Lower leg skin (tissue), 4 donors: ENCODE results near the gene SMCO4. TPM values are rescaled to one million over a fixed set of nuclear protein-coding genes. Genes with fewer than 3 reads are reported as not detected.

Experiments used
- DNase-seq, 2 donors: peaks; one replicate each; pipeline ENCODE4 v3.0.0-alpha.2; 2019; ENCODE audit warnings: low spot score in 2 of 2
- H3K4me3 ChIP-seq: fragments of 200-600 bp; sonication (generic); 2 replicates; pipeline ENCODE4 v1.5.1; 2017; ENCODE audit warnings: mild to moderate bottlenecking, low read depth; ENCODE audit not compliant: poor library complexity, severe bottlenecking
- POLR2A ChIP-seq, 2 donors: fragments of 450-650 bp; IDR thresholded peaks; one replicate each; pipeline ENCODE4 v1.6.1; 2016 to 2017; ENCODE audit warnings: antibody characterized with exemption in 2 of 2, mild to moderate bottlenecking in 1 of 2, moderate library complexity in 1 of 2
- WGBS, 2 donors: methylation state at CpG; one replicate each; pipeline ENCODE4 v1.1.5; 2018; 5-methylcytosine and 5-hydroxymethylcytosine counted together
- intact Hi-C: fragments of 100-400 bp; cut with DNase I; formaldehyde crosslinking; loops from one replicate; pipeline ENCODE4 v1.15.0; 2023; ENCODE audit warnings: low total_unique reads
- total RNA-seq, 4 donors: library from RNA; depleted of rRNA; stranded (reverse); fragments of >200 nt; gene quantifications; one replicate each; pipeline ENCODE4 v1.1.0, GENCODE V29; 2016
- TF ChIP-seq, protein P1 (sequence below), 3 donors: fragments of 450-650 bp; IDR thresholded peaks; one replicate each; pipeline ENCODE4 v1.5.1; 2016; ENCODE audit warnings: antibody characterized with exemption in 3 of 3, mild to moderate bottlenecking in 3 of 3, moderate library complexity in 2 of 3

SMCO4 gene
- total RNA-seq, 4 donors from 2014 or later: 8.2 to 30.4 (median 15.3) TPM

DNA sequence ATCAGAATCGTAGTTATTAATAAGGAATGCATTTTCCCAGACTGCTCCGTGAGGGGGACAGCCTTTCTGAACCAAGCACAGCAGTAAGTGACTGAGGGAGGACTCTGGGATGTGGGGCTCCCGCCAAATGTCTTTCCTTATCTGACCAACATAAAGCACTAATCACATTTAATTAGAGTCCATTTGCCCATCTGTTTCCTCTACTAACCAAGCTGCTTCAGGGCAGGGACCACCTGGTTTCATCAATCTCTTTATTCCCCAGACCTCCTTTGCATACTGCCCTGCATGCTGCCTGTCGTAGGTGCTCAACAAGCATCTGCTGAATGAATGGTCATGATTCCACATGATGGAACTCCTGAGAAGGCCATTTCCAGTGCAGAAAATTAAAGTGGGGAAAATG is 29.4 kb downstream of the SMCO4 start:
- WGBS, 2 donors: 70 to 74% methylated on average over 4 of the region's 4 CpGs
- TF ChIP-seq, protein P1, sequence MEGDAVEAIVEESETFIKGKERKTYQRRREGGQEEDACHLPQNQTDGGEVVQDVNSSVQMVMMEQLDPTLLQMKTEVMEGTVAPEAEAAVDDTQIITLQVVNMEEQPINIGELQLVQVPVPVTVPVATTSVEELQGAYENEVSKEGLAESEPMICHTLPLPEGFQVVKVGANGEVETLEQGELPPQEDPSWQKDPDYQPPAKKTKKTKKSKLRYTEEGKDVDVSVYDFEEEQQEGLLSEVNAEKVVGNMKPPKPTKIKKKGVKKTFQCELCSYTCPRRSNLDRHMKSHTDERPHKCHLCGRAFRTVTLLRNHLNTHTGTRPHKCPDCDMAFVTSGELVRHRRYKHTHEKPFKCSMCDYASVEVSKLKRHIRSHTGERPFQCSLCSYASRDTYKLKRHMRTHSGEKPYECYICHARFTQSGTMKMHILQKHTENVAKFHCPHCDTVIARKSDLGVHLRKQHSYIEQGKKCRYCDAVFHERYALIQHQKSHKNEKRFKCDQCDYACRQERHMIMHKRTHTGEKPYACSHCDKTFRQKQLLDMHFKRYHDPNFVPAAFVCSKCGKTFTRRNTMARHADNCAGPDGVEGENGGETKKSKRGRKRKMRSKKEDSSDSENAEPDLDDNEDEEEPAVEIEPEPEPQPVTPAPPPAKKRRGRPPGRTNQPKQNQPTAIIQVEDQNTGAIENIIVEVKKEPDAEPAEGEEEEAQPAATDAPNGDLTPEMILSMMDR (IDR thresholded peaks at IDR 0.05): no peak
- TF ChIP-seq POLR2A (IDR thresholded peaks at IDR 0.05): no peak
- no peak overlapping the region for H3K4me3 ChIP-seq
- intact Hi-C loops: no loop called here
- DNase-seq: no peak

DNA sequence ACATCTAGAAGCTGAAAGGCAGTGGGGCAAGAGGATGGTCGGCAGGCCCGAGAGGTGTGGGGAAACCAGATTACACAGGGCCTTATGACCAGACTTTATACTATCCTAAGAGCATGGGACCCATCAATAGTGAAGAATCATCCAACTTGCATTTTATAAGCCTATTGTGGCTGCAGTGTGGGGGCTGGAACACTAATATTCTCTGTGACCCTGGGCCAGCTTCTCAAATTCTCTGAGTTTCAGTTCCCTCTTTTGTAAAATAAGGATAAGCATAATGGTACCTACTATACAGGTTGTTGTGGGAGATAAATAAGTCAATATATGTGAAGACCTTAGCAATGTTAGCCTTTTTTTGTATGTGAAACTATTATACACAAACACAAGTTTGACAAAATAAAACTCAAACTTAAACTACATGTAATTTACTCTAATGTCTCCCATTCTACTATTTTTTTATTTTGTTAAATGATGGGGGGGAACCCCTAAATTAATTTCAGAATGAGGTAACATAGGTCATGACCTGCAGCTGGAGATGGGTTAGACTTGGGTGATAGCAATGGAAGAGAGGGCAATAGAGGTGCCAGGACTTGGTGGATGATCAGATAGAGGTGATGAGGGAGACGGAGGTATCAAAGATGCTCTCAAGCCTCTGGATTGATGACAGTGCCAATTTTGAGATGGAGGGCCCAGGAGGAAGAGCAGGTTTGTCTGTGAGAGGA is 30.1 kb downstream of the SMCO4 start:
- intact Hi-C loops: no loop called here
- no peak overlapping the region for H3K4me3 ChIP-seq
- no peak for DNase-seq
- 94 to 96% methylated on average over 3 of the region's 3 CpGs for WGBS, 2 donors
- TF ChIP-seq, protein P1 (IDR thresholded peaks at IDR 0.05): no peak
- no peak for TF ChIP-seq POLR2A (IDR thresholded peaks at IDR 0.05)

DNA sequence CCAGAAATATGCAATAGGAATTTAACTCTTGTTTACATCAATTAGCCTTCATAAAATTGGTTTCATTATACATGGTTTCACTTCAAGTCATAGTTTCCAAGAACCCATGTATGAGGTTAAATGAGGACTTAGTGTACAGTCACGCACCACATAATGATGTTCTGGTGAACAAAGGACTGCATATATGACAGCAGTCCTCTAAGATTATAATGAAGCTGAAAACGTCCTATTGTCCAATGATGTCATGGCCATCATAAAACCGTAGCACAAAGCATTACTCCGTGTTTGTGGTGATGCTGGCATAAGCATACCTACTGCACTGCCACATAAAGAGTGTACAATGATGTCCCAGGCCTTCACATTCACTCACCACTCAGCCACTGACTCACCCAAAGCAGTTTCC is 31.1 kb downstream of the SMCO4 start:
- TF ChIP-seq, protein P1 (IDR thresholded peaks at IDR 0.05): no peak
- TF ChIP-seq POLR2A (IDR thresholded peaks at IDR 0.05): no peak
- WGBS, 2 donors: 82 to 89% methylated on average over 4 of the region's 4 CpGs
- no peak for DNase-seq
- no peak overlapping the region for H3K4me3 ChIP-seq
- intact Hi-C loops: no loop called here

DNA sequence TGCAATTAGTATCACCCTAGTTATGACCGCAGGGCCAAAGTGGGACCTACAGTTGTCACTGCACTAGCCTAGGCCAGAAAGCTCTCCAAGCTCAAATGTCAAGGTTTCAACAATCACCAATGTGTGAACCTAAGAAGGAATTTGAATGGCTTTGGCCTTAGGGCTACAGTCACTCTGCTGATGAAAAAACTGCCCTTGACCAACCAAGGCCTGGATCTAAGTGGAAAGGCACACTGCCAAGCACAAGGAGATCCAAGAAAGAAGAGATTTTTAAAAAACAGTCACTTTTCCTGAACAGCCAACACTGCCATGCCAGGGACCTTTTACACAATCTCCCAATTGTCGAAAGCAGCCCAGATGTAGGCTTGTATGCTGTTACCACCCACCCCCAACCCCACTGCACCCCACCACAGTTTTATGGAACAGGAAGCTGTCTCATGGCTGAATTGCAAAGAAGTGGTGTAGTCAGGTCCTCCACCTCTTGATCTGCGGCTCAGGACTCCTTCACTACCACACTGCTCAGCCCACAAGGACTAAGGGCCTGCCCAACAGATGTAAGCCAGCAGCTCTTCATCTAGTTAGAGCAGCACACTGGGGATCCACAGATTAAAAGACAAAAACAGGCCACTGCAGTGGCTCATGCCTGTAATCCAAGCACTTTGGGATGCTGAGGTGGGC is 32.9 kb downstream of the SMCO4 start:
- intact Hi-C loops: no loop called here
- no peak for DNase-seq
- TF ChIP-seq, protein P1 (IDR thresholded peaks at IDR 0.05): no peak
- no peak for TF ChIP-seq POLR2A (IDR thresholded peaks at IDR 0.05)
- WGBS, 2 donors: 94 to 98% methylated on average over 3 of the region's 3 CpGs
- H3K4me3 ChIP-seq: no peak overlapping the region

DNA sequence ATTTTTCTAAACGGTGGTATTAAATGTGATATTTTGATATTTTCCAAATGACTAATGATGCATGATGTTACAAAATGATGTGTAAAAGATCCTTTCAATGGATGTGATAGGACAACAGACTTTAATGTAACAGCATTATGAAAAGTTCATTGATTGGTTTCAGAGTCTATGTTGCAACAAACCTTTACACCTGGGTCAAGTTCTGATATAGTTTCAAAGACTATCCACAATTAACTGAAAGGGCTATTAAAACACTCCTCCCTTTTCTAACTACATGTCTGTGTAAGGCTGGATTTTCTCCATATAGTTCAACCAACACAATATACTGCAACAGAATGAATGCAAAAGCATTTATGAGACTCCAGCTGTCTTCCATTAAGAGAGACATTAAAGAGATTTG is 35.7 kb downstream of the SMCO4 start:
- TF ChIP-seq POLR2A (IDR thresholded peaks at IDR 0.05): no peak
- TF ChIP-seq, protein P1 (IDR thresholded peaks at IDR 0.05): no peak
- DNase-seq: no peak
- 80 to 85% methylated on average over 1 of the region's 1 CpG for WGBS, 2 donors
- intact Hi-C loops: no loop called here
- no peak overlapping the region for H3K4me3 ChIP-seq
